Neuronal stem cell (in vitro differentiated cells): ENCODE measurements around the gene HOXB7.
A peak's percentile ranks its signal among the peaks of the same experiment; 100 is the strongest.

Experiments used
- DNase-seq: peaks from one replicate; pipeline ENCODE4 v3.0.0-alpha.2; 2013; ENCODE audit warnings: low spot score
- H2AFZ ChIP-seq: one replicate; pipeline ENCODE4 v1.6.1; 2013; ENCODE audit warnings: mild to moderate bottlenecking, low read length, inconsistent platforms
- H2AK5ac ChIP-seq: 2 replicates; pipeline ENCODE4 v1.6.1; 2013; ENCODE audit warnings: low read depth, mild to moderate bottlenecking, inconsistent platforms, low read length, moderate library complexity, mixed read lengths
- H2BK120ac ChIP-seq: 2 replicates; pipeline ENCODE4 v1.6.1; 2013; ENCODE audit warnings: low read depth, mild to moderate bottlenecking, inconsistent platforms, low read length, moderate library complexity, mixed read lengths
- H2BK12ac ChIP-seq: one replicate; pipeline ENCODE4 v1.6.1; 2013; ENCODE audit warnings: low read length, inconsistent platforms
- H2BK15ac ChIP-seq: 2 replicates; pipeline ENCODE4 v1.6.1; 2013; ENCODE audit warnings: mild to moderate bottlenecking, low read length, inconsistent platforms, mixed read lengths
- H2BK5ac ChIP-seq: one replicate; pipeline ENCODE4 v1.6.1; 2013; ENCODE audit warnings: inconsistent platforms, mild to moderate bottlenecking, low read length, moderate library complexity
- H3K14ac ChIP-seq: one replicate; pipeline ENCODE4 v1.6.1; 2013; ENCODE audit warnings: low read length, inconsistent platforms
- H3K18ac ChIP-seq: 2 replicates; pipeline ENCODE4 v1.6.1; 2013; ENCODE audit warnings: low read length, inconsistent platforms
- H3K23ac ChIP-seq: 2 replicates; pipeline ENCODE4 v1.6.1; 2013; ENCODE audit warnings: low read depth, mild to moderate bottlenecking, mixed read lengths, low read length, inconsistent platforms; ENCODE audit not compliant: poor library complexity
- H3K27ac ChIP-seq: replicated peaks from 3 replicates; pipeline ENCODE4 v1.5.1; 2013; ENCODE audit warnings: low read length, inconsistent platforms
- H3K27me3 ChIP-seq, 3 experiments: 2 replicates each; pipeline ENCODE4 v1.6.1; 2013; ENCODE audit warnings: low read length in 3 of 3, mild to moderate bottlenecking in 2 of 3, inconsistent platforms in 1 of 3, low read depth in 1 of 3, mixed read lengths in 1 of 3, moderate library complexity in 1 of 3; ENCODE audit not compliant: control insufficient read depth in 3 of 3, insufficient read depth in 3 of 3
- H3K36me3 ChIP-seq, 2 donors: replicated peaks in 1 of 2; 2 replicates each; pipeline ENCODE4 v1.6.1; 2013; ENCODE audit warnings: low read length in 2 of 2; ENCODE audit not compliant: control insufficient read depth in 2 of 2, insufficient read depth in 2 of 2
- H3K4ac ChIP-seq: 2 replicates; pipeline ENCODE4 v1.6.1; 2013; ENCODE audit warnings: inconsistent platforms, mild to moderate bottlenecking, low read length, moderate library complexity
- H3K4me1 ChIP-seq, 2 donors: 1 replicate in 1 of 2; 2 replicates in 1 of 2; pipeline ENCODE4 v1.6.1; 2013; ENCODE audit warnings: low read length in 2 of 2, low read depth in 1 of 2; ENCODE audit not compliant: control insufficient read depth in 2 of 2, insufficient read depth in 1 of 2
- H3K4me2 ChIP-seq: one replicate; pipeline ENCODE4 v1.6.1; 2013; ENCODE audit warnings: mild to moderate bottlenecking, low read length, inconsistent platforms; ENCODE audit not compliant: insufficient read depth, poor library complexity, severe bottlenecking
- H3K4me3 ChIP-seq, 2 donors: 2 replicates each; pipeline ENCODE4 v1.5.1; 2013; ENCODE audit warnings: low read length in 2 of 2, mild to moderate bottlenecking in 2 of 2, inconsistent platforms in 1 of 2, moderate library complexity in 1 of 2
- H3K79me1 ChIP-seq: one replicate; pipeline ENCODE4 v1.6.1; 2013; ENCODE audit warnings: low read depth, mild to moderate bottlenecking, inconsistent platforms, low read length, moderate library complexity
- H3K9ac ChIP-seq: one replicate; pipeline ENCODE4 v1.6.1; 2013; ENCODE audit warnings: mild to moderate bottlenecking, low read depth, low read length, inconsistent platforms; ENCODE audit not compliant: poor library complexity
- H3K9me3 ChIP-seq, 2 donors: replicated peaks in 1 of 2; 2 replicates each; pipeline versions ENCODE3 to v1.6.1; 2013; ENCODE audit warnings: low read length in 2 of 2, mild to moderate bottlenecking in 2 of 2, inconsistent platforms in 1 of 2, low read depth in 1 of 2, mixed read lengths in 1 of 2, moderate library complexity in 1 of 2; ENCODE audit not compliant: control insufficient read depth in 2 of 2, insufficient read depth in 1 of 2
- H4K8ac ChIP-seq: one replicate; pipeline ENCODE4 v1.6.1; 2013; ENCODE audit warnings: low read depth, mild to moderate bottlenecking, inconsistent platforms, low read length, moderate library complexity
- H4K91ac ChIP-seq: one replicate; pipeline ENCODE4 v1.6.1; 2013; ENCODE audit warnings: low read length, low read depth, mild to moderate bottlenecking, inconsistent platforms; ENCODE audit not compliant: poor library complexity
- WGBS, 2 donors: extraction: QIAGEN DNeasy Blood & Tissue Kit; methylation state at CpG; one replicate each; pipeline ENCODE4 v1.1.7; 2013; ENCODE audit warnings: missing lambda C conversion rate in 2 of 2, mixed read lengths in 1 of 2; ENCODE audit not compliant: insufficient read length in 2 of 2, insufficient replicate concordance in 1 of 2; ENCODE audit errors: extremely low coverage in 2 of 2; 5-methylcytosine and 5-hydroxymethylcytosine counted together

The HOXB7 gene

DNA sequence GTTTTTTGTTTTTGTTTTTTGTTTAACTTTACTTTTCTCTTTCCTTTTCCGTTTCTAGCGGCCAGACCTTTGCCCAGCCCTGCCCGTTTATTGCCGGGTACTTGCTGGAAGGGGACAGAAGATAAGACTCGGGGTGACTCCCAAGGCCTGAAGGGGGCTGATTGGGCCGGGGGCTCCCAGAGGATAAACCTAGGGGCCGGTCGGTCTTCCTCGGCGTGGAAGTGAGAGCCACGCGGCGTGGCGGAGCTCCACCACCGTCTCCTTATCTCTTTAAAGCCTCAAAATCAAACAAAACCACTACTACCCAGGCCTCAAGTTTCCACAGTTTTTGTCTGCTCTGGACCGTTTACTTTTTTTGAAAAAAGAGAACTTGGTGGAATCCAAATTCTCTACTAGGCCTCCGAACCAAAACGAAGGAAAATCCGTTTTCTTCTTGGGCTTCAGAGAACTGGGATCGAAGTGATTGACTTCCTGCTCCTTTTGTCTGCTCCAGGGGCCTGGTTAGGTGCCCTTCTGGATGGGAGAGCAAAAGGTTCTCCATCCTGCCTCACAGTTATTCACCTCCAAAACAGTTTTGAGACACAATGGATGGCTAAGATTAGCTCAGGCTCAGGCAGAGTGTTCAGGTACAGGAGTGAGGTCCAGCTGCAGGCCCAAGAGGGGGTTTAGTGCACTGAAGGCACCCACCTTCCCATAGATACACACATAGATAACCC lies 23.8 kb upstream of the HOXB7 start:
- DNase-seq = no peak

DNA sequence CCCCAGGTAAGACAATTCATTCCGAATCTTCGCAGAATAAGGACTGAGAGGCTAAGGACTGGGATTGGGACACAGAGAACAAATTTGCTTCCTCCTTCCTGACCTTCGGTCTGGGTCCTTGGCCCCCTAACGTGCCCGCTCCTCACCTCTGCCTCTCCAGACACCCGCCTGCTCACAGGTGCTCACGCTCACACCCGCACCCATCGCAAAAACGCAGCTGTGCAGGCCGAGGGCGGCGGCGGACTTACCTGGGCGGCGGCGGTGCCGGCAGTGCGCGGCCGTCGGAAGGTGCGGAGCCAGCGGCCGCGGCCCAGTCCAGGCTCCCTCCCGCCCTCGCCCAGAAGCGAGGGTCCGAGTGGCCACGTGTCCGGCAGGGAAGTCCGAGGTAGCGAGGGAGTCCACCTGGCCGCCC lies 22.5 kb upstream of the HOXB7 start:
- H3K23ac ChIP-seq = no peak overlapping the region

More for the DNA sequence above, 23.8 kb upstream of the HOXB7 start:
- Histone ChIP-seq H2BK12ac (no peak overlapping the region), H2AFZ (no peak overlapping the region), H3K4me1 (no peaks in the 10 kb centered on the region), H3K4me3 (no peak overlapping the region), H3K79me1 (no peaks in the 10 kb centered on the region), H3K9ac (no peak overlapping the region), H4K8ac (no peak overlapping the region), H2BK5ac (no peak overlapping the region), H4K91ac (no peak overlapping the region), H3K27ac (no peak overlapping the region), H3K14ac (no peak overlapping the region), H3K4ac (no peak overlapping the region), H3K18ac (no peak overlapping the region), H3K9me3 (no peaks in the 10 kb centered on the region), H2AK5ac (no peak overlapping the region), H3K36me3 (no peaks in the 10 kb centered on the region), H3K27me3 (peaks cover 46 to 100% (median 98%) of the 10 kb centered on the region in 3 experiments), H3K23ac (no peak overlapping the region), H2BK15ac (no peak overlapping the region), H3K4me2 (no peak overlapping the region), H2BK120ac (no peak overlapping the region)
- no CpG with 5 or more reads among the region's 20 CpGs for WGBS, 2 donors

DNA sequence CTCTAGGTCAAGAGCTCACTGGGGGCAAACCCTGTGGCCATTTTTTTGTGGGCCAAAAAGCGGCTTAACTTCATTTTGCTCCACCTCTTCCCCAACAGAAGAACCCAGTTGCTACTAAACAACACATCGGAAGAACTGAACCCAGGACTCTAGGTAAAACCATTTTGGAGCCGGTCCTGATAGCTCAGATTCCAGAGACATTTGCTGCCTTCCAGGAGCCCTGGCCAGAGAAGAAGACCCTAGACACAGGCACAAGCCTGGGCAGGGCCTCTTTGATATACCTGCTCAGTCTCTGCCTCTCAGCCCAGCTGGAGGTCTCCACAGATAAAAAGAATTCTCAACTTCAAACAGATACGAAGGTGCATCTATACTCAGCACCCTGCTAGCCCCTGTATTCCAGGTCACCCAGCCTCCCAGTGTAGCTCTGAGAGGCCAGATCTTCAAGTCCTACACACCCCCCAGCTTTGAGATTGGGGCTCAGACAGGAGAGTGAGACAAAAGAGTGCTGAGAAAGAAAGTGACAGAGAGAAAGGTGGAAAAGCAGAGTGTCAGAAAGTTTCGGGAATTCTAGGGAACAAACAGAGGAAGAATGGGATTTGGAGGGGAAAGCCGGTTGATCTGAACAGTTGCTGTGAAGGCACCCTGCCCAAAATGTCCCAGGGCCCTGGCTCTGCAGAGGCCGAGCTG lies 21.9 kb upstream of the HOXB7 start:
- H4K8ac ChIP-seq = no peak overlapping the region
- H2BK15ac ChIP-seq = no peak overlapping the region
- H4K91ac ChIP-seq = no peak overlapping the region
- no peak overlapping the region for H3K14ac ChIP-seq
- H3K4me1 ChIP-seq = no peaks in the 10 kb centered on the region
- peaks cover 42 to 100% (median 97%) of the 10 kb centered on the region in 3 experiments for H3K27me3 ChIP-seq
- no CpG with 5 or more reads among the region's 7 CpGs for WGBS, 2 donors
- no peak for DNase-seq
- H3K4ac ChIP-seq = no peak overlapping the region
- no peak overlapping the region for H3K9ac ChIP-seq
- no peak overlapping the region for H2AK5ac ChIP-seq
- no peak overlapping the region for H3K18ac ChIP-seq
- H3K23ac ChIP-seq = no peak overlapping the region
- H3K27ac ChIP-seq = no peak overlapping the region
- H2BK12ac ChIP-seq = no peak overlapping the region
- H3K79me1 ChIP-seq = no peaks in the 10 kb centered on the region
- no peaks in the 10 kb centered on the region for H3K36me3 ChIP-seq
- no peak overlapping the region for H3K4me3 ChIP-seq
- H3K9me3 ChIP-seq = no peaks in the 10 kb centered on the region
- no peak overlapping the region for H3K4me2 ChIP-seq
- H2AFZ ChIP-seq = no peak overlapping the region
- H2BK5ac ChIP-seq = no peak overlapping the region
- no peak overlapping the region for H2BK120ac ChIP-seq

More for the DNA sequence above, 22.5 kb upstream of the HOXB7 start:
- Histone ChIP-seq H3K4me3 (no peak overlapping the region), H3K27ac (no peak overlapping the region), H3K4ac (no peak overlapping the region), H3K18ac (no peak overlapping the region), H4K91ac (no peak overlapping the region), H3K4me1 (no peaks in the 10 kb centered on the region), H2BK12ac (no peak overlapping the region), H2BK120ac (no peak overlapping the region), H3K9ac (no peak overlapping the region), H3K27me3 (peaks cover 45 to 100% (median 97%) of the 10 kb centered on the region in 3 experiments), H4K8ac (no peak overlapping the region), H3K36me3 (no peaks in the 10 kb centered on the region), H2BK15ac (no peak overlapping the region), H3K4me2 (no peak overlapping the region), H2AK5ac (no peak overlapping the region), H3K14ac (no peak overlapping the region), H2AFZ (peak overlapping the region; percentile 9), H2BK5ac (no peak overlapping the region), H3K79me1 (no peaks in the 10 kb centered on the region), H3K9me3 (no peaks in the 10 kb centered on the region)
- no CpG with 5 or more reads among the region's 35 CpGs for WGBS, 2 donors
- DNase-seq = no peak
